K562 (cell line): Measurements from ENCODE around the gene MAPT.

Source experiments
- CBX5 ChIP-seq: IDR thresholded peaks from 2 replicates; pipeline ENCODE4 v1.6.1; 2014; ENCODE audit warnings: low read depth, borderline replicate concordance
- CREB1 ChIP-seq, 2 experiments: sonication (generic) in 1 of 2; formaldehyde crosslinking in 1 of 2; IDR thresholded peaks; 2 replicates each; pipeline versions ENCODE4 v1.6.1 to v1.8.0; 2012 to 2022; ENCODE audit warnings: inconsistent platforms in 1 of 2, mild to moderate bottlenecking in 1 of 2, missing genetic modification reagents in 1 of 2, moderate library complexity in 1 of 2
- CTCF ChIP-seq, 3 experiments: IDR thresholded peaks in 2 of 3; conservative IDR thresholded peaks in 1 of 3; 2 replicates each; pipeline ENCODE4 v1.5.1; 2011 to 2012; ENCODE audit warnings: low read length in 3 of 3, mild to moderate bottlenecking in 3 of 3, control low read depth in 2 of 3, improper control_type of control experiment in 1 of 3, inconsistent platforms in 1 of 3, low read depth in 1 of 3, mixed read lengths in 1 of 3, moderate library complexity in 1 of 3; ENCODE audit not compliant: insufficient read depth in 2 of 3
- E2F1 ChIP-seq: sonication (generic); formaldehyde crosslinking; IDR thresholded peaks from 2 replicates; pipeline ENCODE4 v1.8.1; 2023; ENCODE audit warnings: mild to moderate bottlenecking, missing genetic modification reagents, moderate library complexity
- EP300 ChIP-seq: IDR thresholded peaks from 2 replicates; pipeline ENCODE4 v1.6.1; 2012; ENCODE audit warnings: low read length, improper control_type of control experiment
- GABPB2 ChIP-seq: fragments of 250-450 bp; sonication (Bioruptor Pico); conservative IDR thresholded peaks from 2 replicates; pipeline ENCODE4 v1.5.1; 2021; ENCODE audit warnings: mild to moderate bottlenecking
- HEY1 ChIP-seq: fragments of 250-450 bp; sonication (Bioruptor Pico); IDR thresholded peaks from 2 replicates; pipeline ENCODE4 v1.5.0; 2020; ENCODE audit warnings: mild to moderate bottlenecking, moderate library complexity, borderline replicate concordance
- HNRNPL ChIP-seq: fragments of 200-400 bp; formaldehyde crosslinking; IDR thresholded peaks from 2 replicates; pipeline ENCODE4 v1.6.1; 2017; ENCODE audit warnings: low read depth, mild to moderate bottlenecking, low read length
- RBM34 ChIP-seq: fragments of 200-400 bp; formaldehyde crosslinking; IDR thresholded peaks from 2 replicates; pipeline ENCODE4 v1.6.1; 2018; ENCODE audit warnings: low read length, borderline replicate concordance; ENCODE audit not compliant: insufficient read depth
- ZNF24 ChIP-seq: fragments of 450-650 bp; IDR thresholded peaks from 2 replicates; pipeline ENCODE4 v1.6.1; 2016
- ZNF407 ChIP-seq: fragments of 450-650 bp; IDR thresholded peaks from 2 replicates; pipeline ENCODE4 v1.6.1; 2016; ENCODE audit warnings: low read depth

- TF ChIP-seq HEY1 (CRISPR knock-in tag) (no peak), E2F1 (CRISPR knock-in tag) (no peak), EP300 (no peak), ZNF407 (no peak), CREB1 (IDR thresholded peaks at IDR 0.05) (no peak), CREB1 (CRISPR knock-in tag; IDR thresholded peaks at IDR 0.05) (no peak), CBX5 (no peak), CTCF (IDR thresholded peaks at IDR 0.05 in 2 of 3, conservative IDR thresholded peaks at IDR 0.05 in 1 of 3; ENCODE audit: insufficient read depth in 2 of 3, low read depth in 1 of 3, low read length in 3 of 3) (no peak), HNRNPL (no peak), RBM34 (no peak), GABPB2 (no peak), ZNF24 (no peak)
Measured at GRCh38 chr17:45848868-45849535, 45.4 kb upstream of the MAPT start.
